Right lobe of liver (tissue), 6 donors: ENCODE data around the gene PCA3. TPM values are rescaled to one million over a fixed set of nuclear protein-coding genes. Genes with fewer than 3 reads are reported as not detected.

Experiments used
- ATAC-seq, 4 donors: fragments of 200-7000 bp; cut with Tn5 transposase; one replicate each; pipeline ENCODE4 v1.9.1; 2020; ENCODE audit warnings: mild to moderate bottlenecking in 4 of 4, moderate library complexity in 4 of 4
- DNase-seq, 3 donors: peaks; one replicate each; pipeline ENCODE4 v3.0.0-alpha.2; 2020
- H3K27ac ChIP-seq, 3 donors: fragments of 200-600 bp; one replicate each; pipeline ENCODE4 v1.8.0; 2022
- H3K27me3 ChIP-seq, 2 donors: fragments of 200-600 bp; one replicate each; pipeline ENCODE4 v1.8.0; 2022
- H3K36me3 ChIP-seq, 4 donors: fragments of 200-600 bp; sonication (generic) in 1 of 4; one replicate each; pipeline versions ENCODE4 v1.5.1 to v1.8.0; 2017 to 2022; ENCODE audit warnings: control low read depth in 1 of 4
- H3K4me1 ChIP-seq, 4 donors: fragments of 200-600 bp; sonication (generic) in 1 of 4; one replicate each; pipeline versions ENCODE4 v1.5.1 to v1.8.0; 2017 to 2022; ENCODE audit warnings: control low read depth in 1 of 4
- H3K4me3 ChIP-seq, 3 donors: fragments of 200-600 bp; one replicate each; pipeline ENCODE4 v1.8.0; 2022
- H3K9me3 ChIP-seq, 4 donors: fragments of 200-600 bp; sonication (generic) in 1 of 4; one replicate each; pipeline versions ENCODE4 v1.5.1 to v1.8.0; 2017 to 2022; ENCODE audit warnings: control low read depth in 1 of 4
- CTCF ChIP-seq, 4 donors: fragments of 200-600 bp in 3 of 4; fragments of 450-650 bp in 1 of 4; IDR thresholded peaks; one replicate each; pipeline versions ENCODE4 v1.5.1 to v1.8.0; 2016 to 2022; ENCODE audit warnings: antibody characterized with exemption in 4 of 4, mild to moderate bottlenecking in 2 of 4
- POLR2A ChIP-seq: fragments of 450-650 bp; IDR thresholded peaks from one replicate; pipeline ENCODE4 v1.6.1; 2017; ENCODE audit warnings: antibody characterized with exemption, mild to moderate bottlenecking
- WGBS: methylation state at CpG from one replicate; pipeline ENCODE4 v1.1.6; 2018; ENCODE audit warnings: low coverage, low lambda C conversion rate; ENCODE audit not compliant: insufficient coverage; ENCODE audit errors: missing lambda C conversion rate; 5-methylcytosine and 5-hydroxymethylcytosine counted together
- intact Hi-C, 2 donors: fragments of 100-400 bp; cut with DNase I; formaldehyde crosslinking; loops; one replicate each; pipeline versions ENCODE4 v1.11.2 to v1.14.1; 2022
- total RNA-seq, 6 experiments: library from RNA; depleted of rRNA in 2 of 6; stranded (reverse); fragments of >200 nt in 2 of 6; fragmentation: NEBNext Ultra II Directional in 3 of 6; extraction: Animal tissue kit (Norgen Biotek cat#: 25700) in 3 of 6; gene quantifications; one replicate each; pipeline versions ENCODE4 v1.1.0 to v1.2.4, GENCODE V29; 2016 to 2023
- donor health status: DM: no; HTN: yes; CAD: no.
- donor health status: DM: no; HTN: no; CAD: no.
- donor health status: DM: no; HTN: no; CAD: no.
- donor health status: DM: no; HTN: yes; CAD: no.
- donor health status: DM: no; HTN: yes; CAD: no.

PCA3 gene
- total RNA-seq, 6 experiments from 2014 or later: 0.09 to 0.59 (median 0.46) TPM; not detected in 1

GRCh38 chr9:76758476-76758875 lies 5.8 kb upstream of the PCA3 start:
- Histone ChIP-seq H3K4me3 (no peak overlapping the region), H3K4me1 (no peaks in the 10 kb centered on the region), H3K27me3 (no peaks in the 10 kb centered on the region), H3K9me3 (no peaks in the 10 kb centered on the region), H3K36me3 (no peaks in the 10 kb centered on the region), H3K27ac (no peak overlapping the region)
- TF ChIP-seq POLR2A: no peak
- 36% methylated on average over 4 of the region's 4 CpGs for WGBS
- no peak for DNase-seq
- intact Hi-C loops: no loop called here
- ATAC-seq: no peak

GRCh38 chr9:76759732-76760131 lies 4.5 kb upstream of the PCA3 start:
- 20% methylated on average over 1 of the region's 6 CpGs for WGBS
- ATAC-seq: no peak

GRCh38 chr9:76761448-76761847 lies 2.8 kb upstream of the PCA3 start:
- ATAC-seq: peak in 1 of 4 donors; percentile 29
- no peak for TF ChIP-seq POLR2A
- peak in 3 of 4 donors; percentile 29 to 43 (median 38) for TF ChIP-seq CTCF (IDR thresholded peaks at IDR 0.05)

More at GRCh38 chr9:76759732-76760131, 4.5 kb upstream of the PCA3 start:
- no peak for TF ChIP-seq POLR2A
- TF ChIP-seq CTCF (IDR thresholded peaks at IDR 0.05): no peak
- intact Hi-C loops: no loop called here
- Histone ChIP-seq H3K27me3 (no peaks in the 10 kb centered on the region), H3K27ac (no peak overlapping the region), H3K9me3 (no peaks in the 10 kb centered on the region), H3K4me1 (no peaks in the 10 kb centered on the region), H3K36me3 (no peaks in the 10 kb centered on the region), H3K4me3 (no peak overlapping the region)
- no peak for DNase-seq

GRCh38 chr9:76766126-76766525 lies 1.9 kb downstream of the PCA3 start:
- Histone ChIP-seq H3K4me1 (no peaks in the 10 kb centered on the region), H3K36me3 (no peaks in the 10 kb centered on the region), H3K4me3 (no peak overlapping the region), H3K9me3 (no peaks in the 10 kb centered on the region), H3K27ac (no peak overlapping the region), H3K27me3 (no peaks in the 10 kb centered on the region)
- DNase-seq (no peak), ATAC-seq (no peak)
- intact Hi-C loops: no loop called here
- no peak for TF ChIP-seq POLR2A
- TF ChIP-seq CTCF (IDR thresholded peaks at IDR 0.05): no peak
- 69% methylated on average over 3 of the region's 3 CpGs for WGBS

More at GRCh38 chr9:76761448-76761847, 2.8 kb upstream of the PCA3 start:
- no peaks in the 10 kb centered on the region for H3K27me3 ChIP-seq
- DNase-seq: no peak
- H3K27ac ChIP-seq: no peak overlapping the region
- no peak overlapping the region for H3K4me3 ChIP-seq
- no peaks in the 10 kb centered on the region for H3K36me3 ChIP-seq
- no peaks in the 10 kb centered on the region for H3K9me3 ChIP-seq
- whole genome bisulfite sequencing: 4% methylated on average over 1 of the region's 1 CpG
- intact Hi-C loops: no loop called here
- H3K4me1 ChIP-seq: no peaks in the 10 kb centered on the region

- intact Hi-C loops: no loop called here
- no peaks in the 10 kb centered on the region for H3K9me3 ChIP-seq
- H3K4me1 ChIP-seq: no peaks in the 10 kb centered on the region
- H3K36me3 ChIP-seq: no peaks in the 10 kb centered on the region
- 47% methylated on average over 5 of the region's 5 CpGs for WGBS
- no peak overlapping the region for H3K4me3 ChIP-seq
- DNase-seq: no peak
- ATAC-seq: no peak
- H3K27ac ChIP-seq: no peak overlapping the region
- H3K27me3 ChIP-seq: no peaks in the 10 kb centered on the region
- no peak for TF ChIP-seq POLR2A
- TF ChIP-seq CTCF (IDR thresholded peaks at IDR 0.05): no peak
These were observed 8.6 kb downstream of the PCA3 start for GRCh38 chr9:76772686-76773445.
